HEK293T (cell line): ENCODE measurements around the gene DISP3.

ENCODE experiments used
- FOXM1 ChIP-seq: fragments of 450-650 bp; IDR thresholded peaks from 2 replicates; pipeline ENCODE4 v1.6.1; 2017; ENCODE audit warnings: mild to moderate bottlenecking, borderline replicate concordance
- NFRKB ChIP-seq: fragments of 450-650 bp; IDR thresholded peaks from 2 replicates; pipeline ENCODE4 v1.6.1; 2016; ENCODE audit warnings: mild to moderate bottlenecking, moderate library complexity
- SP1 ChIP-seq: fragments of 450-650 bp; IDR thresholded peaks from 2 replicates; pipeline ENCODE4 v1.6.1; 2017

DNA sequence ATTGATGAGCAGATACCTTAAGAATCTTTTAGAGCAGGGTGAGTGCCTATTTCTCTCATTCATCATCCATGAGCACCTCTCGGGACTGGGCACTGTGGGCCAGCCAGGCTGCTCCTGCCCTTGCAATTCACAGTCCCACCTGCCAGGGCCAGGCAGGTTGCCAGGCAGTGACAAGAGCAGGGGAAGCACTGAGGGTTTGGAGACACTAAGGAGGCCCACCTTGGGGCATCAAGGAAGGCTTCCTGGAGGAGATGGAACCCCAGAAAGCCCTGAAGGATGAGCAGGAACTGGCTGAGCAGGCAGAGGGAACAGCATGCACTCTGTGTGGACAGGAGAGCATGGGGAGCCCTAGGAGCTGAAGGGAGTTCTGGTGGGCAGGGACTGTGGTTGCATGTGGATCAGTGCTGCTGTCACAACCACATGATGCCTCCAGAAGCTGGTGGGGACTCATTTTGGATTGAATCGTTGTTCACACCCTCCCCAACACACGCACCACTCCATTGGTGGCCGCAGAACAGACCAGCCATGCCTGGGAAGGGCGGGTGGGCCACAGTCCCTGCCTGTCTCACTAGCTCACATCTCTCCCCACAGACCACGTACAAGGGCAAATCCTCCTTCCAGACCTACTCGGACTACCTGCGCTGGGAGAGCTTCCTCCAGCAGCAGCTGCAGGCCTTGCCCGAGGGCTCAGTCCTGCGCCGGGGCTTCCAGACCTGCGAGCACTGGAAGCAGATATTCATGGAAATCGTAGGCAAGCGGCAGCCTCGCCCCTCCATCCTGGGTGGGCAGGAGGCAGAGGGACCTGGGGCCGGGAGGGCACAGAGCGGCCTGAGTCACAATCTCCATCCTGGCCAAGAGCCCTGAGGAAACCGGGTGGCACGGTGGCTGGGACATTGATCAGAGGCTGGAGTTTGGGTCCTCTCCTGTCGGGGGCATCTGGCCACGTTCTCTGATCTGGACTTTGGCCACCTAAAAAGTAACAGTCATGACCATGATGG, 55.1 kb downstream of the DISP3 start:
- TF ChIP-seq FOXM1 (no peak), SP1 (no peak), NFRKB (no peak)
